SK-MEL-5 (cell line): Measurements from ENCODE around the gene SLC15A3. TPM values are rescaled to one million over a fixed set of nuclear protein-coding genes. Genes with fewer than 3 reads are reported as not detected.

Experiments
- DNase-seq: peaks from one replicate; pipeline ENCODE4 v3.0.0-alpha.2; 2016; ENCODE audit warnings: low read depth, low spot score
- in situ Hi-C: cut with HindIII; loops from 2 replicates; pipeline ENCODE4 v1.10.0; 2016; ENCODE audit warnings: low sequenced_read_pairs, high pct_unique_total_duplicates, low pct_unique_long_range_greater_than_20kb
- polyA plus RNA-seq, 2 experiments: library from polyadenylated mRNA; depleted of rRNA; stranded (reverse); fragments of >200 nt; gene quantifications; 2 replicates each; pipeline ENCODE4 v1.2.3, GENCODE V29; 2015
- total RNA-seq: library from RNA; depleted of rRNA; stranded (reverse); fragments of >200 nt; shearing (Covaris generic); gene quantifications from 2 replicates; pipeline ENCODE4 v1.2.3, GENCODE V29; 2014; rRNA removed

The SLC15A3 gene
- total RNA-seq: 0.75 and 1.1 TPM in 2 replicates
- polyA plus RNA-seq (2015; cell fraction: cytosol; rRNA removed): not detected in 2 replicates
- not detected in 2 replicates for polyA plus RNA-seq (2015; cell fraction: nucleus; rRNA removed)

DNA sequence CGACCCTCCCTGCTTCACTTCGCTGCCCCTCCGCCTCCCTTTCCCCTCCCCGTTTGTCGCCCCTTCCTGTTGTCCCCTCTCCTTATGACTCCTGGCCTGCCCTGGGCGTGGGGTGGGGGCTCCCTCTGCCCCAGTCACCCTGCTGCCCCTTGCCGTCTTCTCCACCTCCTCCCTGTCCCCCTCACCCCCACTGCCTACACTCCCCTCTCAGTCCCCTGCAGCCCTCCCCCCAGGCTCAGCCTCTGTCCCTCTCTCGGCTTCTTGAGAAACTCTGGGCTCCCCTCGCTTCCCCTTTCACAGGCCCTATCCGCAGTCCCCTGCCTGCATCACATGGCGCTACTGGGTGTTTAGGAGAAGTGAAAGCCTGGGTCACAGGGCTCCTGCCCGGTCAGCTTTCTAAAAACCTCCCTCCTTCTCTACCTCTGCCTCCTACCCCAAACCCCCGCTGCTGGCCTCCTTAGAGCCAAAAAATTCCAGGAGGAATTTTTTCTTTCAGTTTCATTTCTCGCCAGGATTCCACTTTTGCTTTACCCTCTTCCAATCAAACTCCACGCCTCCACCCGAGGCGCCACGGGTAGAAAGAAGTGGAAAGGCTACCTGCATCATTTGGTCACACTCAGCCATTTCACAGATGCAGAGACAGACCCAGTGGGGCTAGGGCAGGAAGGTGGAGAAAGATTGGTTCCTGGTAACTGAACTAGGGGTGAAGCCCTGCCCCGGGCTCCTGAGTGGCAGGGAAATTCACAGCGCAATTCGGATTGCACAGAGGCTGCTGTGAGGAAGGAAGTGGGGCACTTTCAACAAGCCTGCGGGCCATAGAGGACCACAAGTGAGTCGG, at the start of gene SLC15A3:
Gene SLC15A3 (minus strand): TSS at position 273 of the 838 bp plus-strand sequence. CDS start 625 bp downstream, outside the sequence.
- no peak for DNase-seq

GRCh38 chr11:61000426-61000825, 48.5 kb upstream of the SLC15A3 start:
- in situ Hi-C loops: no loop called here

More for the DNA sequence above, at the start of gene SLC15A3:
- in situ Hi-C loops: no loop called here

DNA sequence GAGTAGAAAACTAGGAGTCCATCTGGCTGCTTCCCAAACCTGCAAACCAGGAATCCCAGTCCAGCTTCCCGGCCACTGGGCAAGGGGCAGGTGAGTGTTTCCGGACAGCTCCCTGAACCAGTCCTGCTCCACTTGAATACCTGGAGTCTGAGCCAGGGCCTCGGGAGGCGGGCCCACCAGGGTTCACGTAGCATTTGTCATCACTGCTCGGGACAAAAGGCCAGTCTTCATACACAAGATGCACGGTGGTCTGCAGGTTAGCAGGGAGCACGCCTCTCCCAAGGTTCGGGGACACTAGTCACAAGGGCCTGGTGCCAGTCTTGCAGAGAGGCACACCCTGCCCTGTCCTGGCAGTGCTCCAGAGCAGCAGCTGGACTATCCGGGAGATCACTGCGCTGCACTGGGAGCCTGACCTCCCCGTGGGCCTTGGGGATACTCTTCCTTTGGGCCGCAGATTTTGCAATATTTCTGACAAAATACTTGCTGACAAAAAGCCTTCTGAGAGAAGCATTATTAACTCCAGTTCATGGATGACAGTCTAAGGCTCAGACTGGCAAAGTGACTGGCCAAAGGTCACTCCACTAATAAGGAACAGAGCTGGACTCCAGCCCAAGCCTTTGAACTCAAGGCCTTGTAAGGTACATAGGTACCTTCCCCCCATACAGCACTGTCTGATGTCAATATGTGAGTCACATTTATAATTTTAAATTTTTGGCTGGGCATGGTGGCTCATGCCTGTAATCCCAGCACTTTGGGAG, 44.6 kb upstream of the SLC15A3 start:
- DNase-seq: no peak
- in situ Hi-C loops: no loop called here

More at GRCh38 chr11:61000426-61000825, 48.5 kb upstream of the SLC15A3 start:
- DNase-seq: no peak

GRCh38 chr11:60995798-60996197, 43.8 kb upstream of the SLC15A3 start:
- in situ Hi-C loops: no loop called here
- no peak for DNase-seq

DNA sequence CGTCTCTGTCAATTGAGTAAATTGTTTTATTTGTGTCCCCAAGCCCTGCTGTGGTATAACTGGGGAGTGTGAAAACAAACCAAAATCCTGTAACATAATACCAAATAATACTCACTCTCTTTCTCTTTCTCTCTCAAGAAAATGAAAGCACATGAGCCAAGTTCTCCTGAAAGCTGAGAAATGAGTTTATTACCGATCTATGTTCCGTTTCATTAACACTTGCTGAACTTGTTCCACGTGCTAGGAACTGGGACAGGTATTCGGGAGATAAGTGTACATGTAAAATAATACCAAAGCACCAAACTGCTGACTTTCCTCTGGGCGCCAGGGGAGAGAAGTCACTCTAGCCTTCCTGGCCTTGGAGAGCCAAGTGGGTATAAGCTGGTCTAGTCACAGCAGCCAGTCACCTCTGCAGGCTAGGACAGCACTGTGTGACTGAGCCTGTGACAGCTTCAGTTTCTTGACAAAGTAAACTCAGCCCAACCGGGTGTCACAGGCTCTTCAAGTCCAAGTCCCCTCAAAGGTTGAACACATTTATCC, 42.6 kb upstream of the SLC15A3 start:
- in situ Hi-C loops: no loop called here
- DNase-seq: no peak

DNA sequence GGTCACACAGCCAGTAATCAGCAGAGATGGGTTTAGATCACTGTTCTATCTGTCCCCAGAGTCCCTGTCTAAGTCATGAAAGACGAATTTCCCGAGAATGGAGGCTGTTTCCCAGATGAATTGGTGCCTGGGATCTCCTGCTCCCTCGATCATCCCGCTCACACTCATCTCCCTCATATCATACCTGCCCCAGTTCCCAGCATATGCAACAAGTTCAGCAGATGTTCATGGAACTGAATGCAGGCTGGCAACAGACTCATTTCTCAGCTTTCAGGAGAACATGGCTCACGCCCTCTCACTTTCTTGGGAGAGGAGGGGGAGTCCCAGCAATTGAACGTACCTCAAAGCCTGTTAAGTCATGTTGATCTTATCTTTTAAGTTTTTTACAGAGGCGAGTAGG, 41.6 kb upstream of the SLC15A3 start:
- in situ Hi-C loops: no loop called here
- DNase-seq: no peak

DNA sequence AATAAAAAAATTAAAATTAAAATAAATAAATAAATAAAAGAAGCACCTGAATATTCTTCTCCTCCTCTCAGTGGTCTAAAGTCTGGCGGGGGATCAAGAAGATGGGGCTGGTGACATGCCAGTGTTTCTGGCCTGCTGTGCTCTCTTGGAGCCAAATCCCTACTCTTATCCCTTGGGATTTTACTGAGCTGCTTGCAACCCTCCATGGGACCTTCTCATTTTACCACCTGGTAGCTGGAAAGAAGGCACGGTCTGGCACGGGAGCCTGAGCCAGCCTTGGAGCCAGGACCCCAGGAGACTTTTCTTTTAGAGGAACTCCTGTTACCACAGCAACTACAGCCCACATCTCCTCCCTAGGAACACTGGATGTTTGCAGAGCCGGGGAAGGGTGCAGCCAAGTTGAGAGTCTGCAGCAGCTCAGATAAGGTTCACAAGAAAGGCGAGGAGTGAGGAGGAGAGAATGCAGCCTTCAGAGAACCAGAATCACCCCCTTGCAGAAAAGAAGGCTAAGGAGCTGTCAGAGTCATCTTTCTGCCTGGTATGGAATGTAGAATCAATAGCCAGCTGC, 41.0 kb upstream of the SLC15A3 start:
- DNase-seq: no peak
- in situ Hi-C loops: no loop called here

GRCh38 chr11:60991457-60991856, 39.5 kb upstream of the SLC15A3 start:
- in situ Hi-C loops: no loop called here
- DNase-seq: no peak

- no peak for DNase-seq
- in situ Hi-C loops: no loop called here
Observed at GRCh38 chr11:60989093-60989650, 37.2 kb upstream of the SLC15A3 start.

- DNase-seq: no peak
- in situ Hi-C loops: no loop called here
Observed at GRCh38 chr11:60988658-60989057, 36.7 kb upstream of the SLC15A3 start.

DNA sequence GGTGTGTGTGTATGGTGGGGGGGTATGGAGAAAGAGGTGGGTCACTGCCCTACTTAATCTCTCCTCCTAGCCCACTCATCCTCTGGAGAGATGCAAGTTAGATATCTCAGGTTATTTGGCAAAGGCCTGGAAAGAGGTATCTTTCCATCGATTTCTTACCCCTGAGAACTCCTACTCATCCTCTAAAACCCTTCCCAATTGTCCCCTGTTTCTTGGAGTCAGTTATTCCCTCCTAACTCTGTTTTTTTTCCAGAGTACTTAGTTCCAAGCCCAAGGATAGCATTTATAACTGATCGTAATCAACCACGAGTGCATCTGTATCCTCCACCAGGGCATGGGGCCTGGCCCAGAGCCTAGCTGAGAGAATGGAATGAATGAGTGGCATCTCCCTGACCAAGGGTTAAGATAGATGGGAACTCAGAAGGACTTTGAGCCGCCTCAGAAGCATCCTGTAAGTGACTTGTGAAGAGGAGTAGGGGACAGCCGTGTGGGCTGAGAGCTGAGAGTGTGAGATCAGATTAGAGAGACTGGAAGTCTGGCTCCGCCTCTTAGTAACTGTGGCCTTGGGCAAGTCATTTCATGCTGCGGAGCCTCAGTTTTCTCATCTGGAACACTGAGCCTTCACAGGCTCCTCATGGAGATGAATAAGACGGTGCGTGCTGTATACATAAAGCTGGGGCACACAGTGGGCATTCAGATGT, 35.8 kb upstream of the SLC15A3 start:
- in situ Hi-C loops: no loop called here
- DNase-seq: no peak

- in situ Hi-C loops: no loop called here
- DNase-seq: no peak
Observed at GRCh38 chr11:60985991-60986915, 34.3 kb upstream of the SLC15A3 start.

DNA sequence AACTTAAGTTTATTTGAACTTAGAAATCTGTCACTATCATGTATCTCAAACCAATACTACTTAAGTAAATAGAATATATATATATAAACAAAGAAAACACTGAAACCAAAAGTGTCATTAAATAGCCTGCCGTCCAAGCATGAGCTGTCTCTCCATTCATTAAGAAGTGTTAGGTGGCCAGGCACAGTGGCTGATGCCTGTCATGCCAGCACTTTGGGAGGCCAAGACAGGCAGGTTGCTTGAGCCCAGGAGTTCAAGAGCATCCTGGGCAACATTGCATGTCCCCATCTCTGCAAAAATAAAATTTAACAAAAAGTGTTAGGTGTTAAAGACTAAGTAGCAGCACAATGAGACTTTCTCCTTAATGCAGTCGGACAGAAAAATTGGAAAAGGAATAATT, 33.5 kb upstream of the SLC15A3 start:
- DNase-seq: no peak
- in situ Hi-C loops: no loop called here

- no peak for DNase-seq
- in situ Hi-C loops: no loop called here
Observed at GRCh38 chr11:60984636-60985035, 32.7 kb upstream of the SLC15A3 start.

DNA sequence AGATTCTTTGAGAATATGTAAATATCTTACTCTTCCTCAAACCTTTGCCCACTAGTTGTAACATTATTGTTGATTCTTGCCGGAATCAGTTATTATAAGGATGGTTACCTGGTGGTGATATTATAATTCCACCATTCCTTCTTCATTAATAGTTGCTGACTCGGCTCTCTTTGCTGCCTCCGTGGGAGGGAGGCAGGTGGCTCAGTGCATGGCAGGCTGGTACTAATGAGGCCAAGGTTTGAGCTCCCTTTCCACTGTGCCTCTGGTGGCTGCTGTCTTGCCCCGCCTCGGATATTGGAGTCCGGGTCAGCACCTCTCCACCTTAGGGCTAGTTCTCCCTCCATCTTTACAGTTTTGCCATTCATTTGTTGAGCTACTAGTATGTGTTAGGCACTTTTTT, 32.2 kb upstream of the SLC15A3 start:
- DNase-seq: no peak
- in situ Hi-C loops: no loop called here

DNA sequence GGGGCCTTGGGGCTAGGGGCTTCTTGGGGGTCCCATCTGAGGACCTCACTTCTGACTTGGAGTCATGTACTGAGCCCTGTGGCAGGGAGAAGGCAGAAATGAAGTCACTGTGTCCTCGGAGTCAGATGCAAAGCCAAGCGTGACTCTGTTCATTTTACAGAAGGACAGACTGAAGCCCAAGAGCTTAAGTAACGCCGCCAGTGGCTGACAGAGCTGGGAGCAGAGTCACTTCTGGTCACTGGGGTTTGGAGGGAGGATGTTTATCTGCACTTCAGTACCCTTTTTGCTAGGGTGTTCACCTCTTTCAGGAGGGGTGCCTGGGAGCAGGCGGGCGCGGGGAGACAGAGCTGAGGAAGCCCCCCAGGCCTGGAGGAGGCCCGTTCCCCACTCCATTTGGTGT, 30.2 kb upstream of the SLC15A3 start:
- DNase-seq: no peak
- in situ Hi-C loops: no loop called here
